GM12878 (cell line): ENCODE measurements around the gene RAE1. TPM values are rescaled to one million over a fixed set of nuclear protein-coding genes. Genes with fewer than 3 reads are reported as not detected.

ENCODE experiments used
- CBFB ChIP-seq: IDR thresholded peaks from 2 replicates; pipeline ENCODE4 v1.6.1; 2016; ENCODE audit warnings: antibody characterized with exemption, low read depth
- CEBPB ChIP-seq, 2 experiments: fragments of 150-350 bp in 1 of 2; IDR thresholded peaks; 2 replicates each; pipeline ENCODE4 v1.6.1; 2012 to 2014; ENCODE audit warnings: low read depth in 2 of 2, low read length in 2 of 2, borderline replicate concordance in 1 of 2, inconsistent platforms in 1 of 2
- ESRRA ChIP-seq: IDR thresholded peaks from 2 replicates; pipeline ENCODE4 v1.6.1; 2012; ENCODE audit warnings: mild to moderate bottlenecking, low read length, improper control_type of control experiment
- MEF2A ChIP-seq: IDR thresholded peaks from 2 replicates; pipeline ENCODE4 v1.6.1; 2011; ENCODE audit warnings: low read depth, mild to moderate bottlenecking, low read length, moderate library complexity; ENCODE audit not compliant: insufficient read depth
- NR2C2 ChIP-seq: IDR thresholded peaks from 2 replicates; pipeline ENCODE4 v1.6.1; 2011; ENCODE audit warnings: borderline replicate concordance, low read depth; ENCODE audit not compliant: control insufficient read depth, insufficient read length
- POLR2AphosphoS5 ChIP-seq: IDR thresholded peaks from 2 replicates; pipeline ENCODE4 v1.6.1; 2011; ENCODE audit warnings: mild to moderate bottlenecking, low read length, inconsistent platforms
- RAD51 ChIP-seq: fragments of 450-650 bp; IDR thresholded peaks from 2 replicates; pipeline ENCODE4 v1.6.1; 2016; ENCODE audit warnings: moderate library complexity, mild to moderate bottlenecking, inconsistent platforms
- SIN3A ChIP-seq: IDR thresholded peaks from 2 replicates; pipeline ENCODE4 v1.6.1; 2012; ENCODE audit warnings: low read depth, low read length, improper control_type of control experiment
- TARDBP ChIP-seq: IDR thresholded peaks from 2 replicates; pipeline ENCODE4 v1.6.1; 2016; ENCODE audit warnings: borderline replicate concordance
- polyA plus RNA-seq, 11 experiments: library from polyadenylated mRNA; depleted of rRNA in 4 of 11; unstranded in 6 of 11; stranded (reverse) in 5 of 11; fragments of >200 nt; fragmentation: Nextera tagmentation in 4 of 11; fragmentation: Illumina TruSeq in 1 of 11; extraction: Ambion mirVana in 4 of 11; extraction: Trizol in 1 of 11; gene quantifications; 1 replicate in 1 of 11; 2 replicates in 10 of 11; pipeline versions ENCODE4 v1.2.1 to v1.2.3, GENCODE V29; 2011 to 2016; ENCODE audit warnings: inconsistent platforms in 2 of 11, missing spikeins in 2 of 11, low read depth in 1 of 11
- total RNA-seq, 4 experiments: library from RNA; depleted of rRNA in 3 of 4; stranded (reverse); fragments of >200 nt in 3 of 4; fragmentation: Illumina TruSeq in 1 of 4; extraction: Trizol in 1 of 4; gene quantifications; 2 replicates each; pipeline versions ENCODE4 v1.2.1 to v1.2.3, GENCODE V29; 2013 to 2021
- TF ChIP-seq, protein P1 (sequence below): fragments of 450-650 bp; IDR thresholded peaks from 2 replicates; pipeline ENCODE4 v1.6.1; 2017; ENCODE audit warnings: mild to moderate bottlenecking, moderate library complexity
- TF ChIP-seq, protein P2 (sequence below): IDR thresholded peaks from 2 replicates; pipeline ENCODE4 v1.6.1; 2011; ENCODE audit warnings: low read depth, low read length, improper control_type of control experiment, borderline replicate concordance
- TF ChIP-seq, protein P3 (sequence below): IDR thresholded peaks from 2 replicates; pipeline ENCODE4 v1.6.1; 2011; ENCODE audit warnings: mild to moderate bottlenecking, low read depth, low read length, moderate library complexity; ENCODE audit not compliant: insufficient replicate concordance
- TF ChIP-seq, protein P4 (sequence below): IDR thresholded peaks from 2 replicates; pipeline ENCODE4 v1.6.1; 2012; ENCODE audit warnings: improper control_type of control experiment, low read depth, low read length; ENCODE audit not compliant: insufficient replicate concordance

RAE1 gene
- total and polyA plus RNA-seq, 10 of the 15 experiments (the other 5 are each of a cell fraction or from before 2014, with no cell fraction given) = 28.7 to 107 (median 49.3) TPM

DNA sequence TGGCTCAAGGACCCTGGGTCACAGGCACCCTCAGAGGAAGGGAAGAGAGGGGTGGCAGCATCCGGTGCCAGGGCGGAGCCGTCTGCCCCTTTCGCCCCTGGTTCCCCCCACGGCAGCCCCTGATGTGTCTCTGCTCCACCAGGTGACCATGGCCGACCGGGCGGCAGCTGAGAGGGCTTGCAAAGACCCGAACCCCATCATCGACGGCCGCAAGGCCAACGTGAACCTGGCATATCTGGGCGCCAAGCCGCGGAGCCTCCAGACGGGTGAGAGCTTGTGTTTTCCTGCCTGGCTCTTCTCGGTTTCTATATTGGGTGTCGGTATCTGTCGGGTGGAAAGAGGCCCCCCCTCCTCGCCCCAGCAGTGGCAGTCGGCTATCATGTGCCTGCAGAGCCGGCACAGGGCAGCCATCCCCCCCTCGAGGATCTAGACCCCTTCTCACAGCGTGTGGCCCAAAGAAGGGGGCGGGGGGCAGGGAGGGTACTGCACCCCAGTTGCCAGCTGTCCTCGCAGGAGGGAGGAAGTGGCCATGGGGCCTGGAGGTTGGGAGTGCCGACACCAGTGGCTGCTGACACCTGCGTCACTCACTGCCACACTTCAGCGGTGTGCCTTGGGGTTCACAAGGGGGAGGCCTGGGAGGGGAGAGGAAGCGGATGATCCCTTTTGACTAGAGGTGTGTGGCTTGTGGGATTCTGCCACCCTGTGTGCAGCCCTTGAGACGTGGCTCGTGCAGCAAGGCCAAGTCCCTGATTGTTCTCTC is 41.6 kb downstream of the RAE1 start (continued):
- TF ChIP-seq, protein P1, sequence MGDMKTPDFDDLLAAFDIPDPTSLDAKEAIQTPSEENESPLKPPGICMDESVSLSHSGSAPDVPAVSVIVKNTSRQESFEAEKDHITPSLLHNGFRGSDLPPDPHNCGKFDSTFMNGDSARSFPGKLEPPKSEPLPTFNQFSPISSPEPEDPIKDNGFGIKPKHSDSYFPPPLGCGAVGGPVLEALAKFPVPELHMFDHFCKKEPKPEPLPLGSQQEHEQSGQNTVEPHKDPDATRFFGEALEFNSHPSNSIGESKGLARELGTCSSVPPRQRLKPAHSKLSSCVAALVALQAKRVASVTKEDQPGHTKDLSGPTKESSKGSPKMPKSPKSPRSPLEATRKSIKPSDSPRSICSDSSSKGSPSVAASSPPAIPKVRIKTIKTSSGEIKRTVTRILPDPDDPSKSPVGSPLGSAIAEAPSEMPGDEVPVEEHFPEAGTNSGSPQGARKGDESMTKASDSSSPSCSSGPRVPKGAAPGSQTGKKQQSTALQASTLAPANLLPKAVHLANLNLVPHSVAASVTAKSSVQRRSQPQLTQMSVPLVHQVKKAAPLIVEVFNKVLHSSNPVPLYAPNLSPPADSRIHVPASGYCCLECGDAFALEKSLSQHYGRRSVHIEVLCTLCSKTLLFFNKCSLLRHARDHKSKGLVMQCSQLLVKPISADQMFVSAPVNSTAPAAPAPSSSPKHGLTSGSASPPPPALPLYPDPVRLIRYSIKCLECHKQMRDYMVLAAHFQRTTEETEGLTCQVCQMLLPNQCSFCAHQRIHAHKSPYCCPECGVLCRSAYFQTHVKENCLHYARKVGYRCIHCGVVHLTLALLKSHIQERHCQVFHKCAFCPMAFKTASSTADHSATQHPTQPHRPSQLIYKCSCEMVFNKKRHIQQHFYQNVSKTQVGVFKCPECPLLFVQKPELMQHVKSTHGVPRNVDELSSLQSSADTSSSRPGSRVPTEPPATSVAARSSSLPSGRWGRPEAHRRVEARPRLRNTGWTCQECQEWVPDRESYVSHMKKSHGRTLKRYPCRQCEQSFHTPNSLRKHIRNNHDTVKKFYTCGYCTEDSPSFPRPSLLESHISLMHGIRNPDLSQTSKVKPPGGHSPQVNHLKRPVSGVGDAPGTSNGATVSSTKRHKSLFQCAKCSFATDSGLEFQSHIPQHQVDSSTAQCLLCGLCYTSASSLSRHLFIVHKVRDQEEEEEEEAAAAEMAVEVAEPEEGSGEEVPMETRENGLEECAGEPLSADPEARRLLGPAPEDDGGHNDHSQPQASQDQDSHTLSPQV = no peak
- no peak for TF ChIP-seq CEBPB (IDR thresholded peaks at IDR 0.05; ENCODE audit: borderline replicate concordance in 1 of 2, low read depth in 2 of 2, low read length in 2 of 2)
- TF ChIP-seq ESRRA = no peak
- TF ChIP-seq, protein P2, sequence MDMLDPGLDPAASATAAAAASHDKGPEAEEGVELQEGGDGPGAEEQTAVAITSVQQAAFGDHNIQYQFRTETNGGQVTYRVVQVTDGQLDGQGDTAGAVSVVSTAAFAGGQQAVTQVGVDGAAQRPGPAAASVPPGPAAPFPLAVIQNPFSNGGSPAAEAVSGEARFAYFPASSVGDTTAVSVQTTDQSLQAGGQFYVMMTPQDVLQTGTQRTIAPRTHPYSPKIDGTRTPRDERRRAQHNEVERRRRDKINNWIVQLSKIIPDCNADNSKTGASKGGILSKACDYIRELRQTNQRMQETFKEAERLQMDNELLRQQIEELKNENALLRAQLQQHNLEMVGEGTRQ = no peak
- TF ChIP-seq, protein P3, sequence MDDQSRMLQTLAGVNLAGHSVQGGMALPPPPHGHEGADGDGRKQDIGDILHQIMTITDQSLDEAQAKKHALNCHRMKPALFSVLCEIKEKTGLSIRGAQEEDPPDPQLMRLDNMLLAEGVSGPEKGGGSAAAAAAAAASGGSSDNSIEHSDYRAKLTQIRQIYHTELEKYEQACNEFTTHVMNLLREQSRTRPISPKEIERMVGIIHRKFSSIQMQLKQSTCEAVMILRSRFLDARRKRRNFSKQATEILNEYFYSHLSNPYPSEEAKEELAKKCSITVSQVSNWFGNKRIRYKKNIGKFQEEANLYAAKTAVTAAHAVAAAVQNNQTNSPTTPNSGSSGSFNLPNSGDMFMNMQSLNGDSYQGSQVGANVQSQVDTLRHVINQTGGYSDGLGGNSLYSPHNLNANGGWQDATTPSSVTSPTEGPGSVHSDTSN = no peak
- no peak for TF ChIP-seq MEF2A
- peak; percentile 80; the same call in 1 of the 2 replicates for TF ChIP-seq SIN3A
- no peak for TF ChIP-seq CBFB
- TF ChIP-seq POLR2AphosphoS5 = peak; percentile 64
- TF ChIP-seq TARDBP = no peak
- no peak for TF ChIP-seq NR2C2
- TF ChIP-seq RAD51 = no peak
- TF ChIP-seq, protein P4, sequence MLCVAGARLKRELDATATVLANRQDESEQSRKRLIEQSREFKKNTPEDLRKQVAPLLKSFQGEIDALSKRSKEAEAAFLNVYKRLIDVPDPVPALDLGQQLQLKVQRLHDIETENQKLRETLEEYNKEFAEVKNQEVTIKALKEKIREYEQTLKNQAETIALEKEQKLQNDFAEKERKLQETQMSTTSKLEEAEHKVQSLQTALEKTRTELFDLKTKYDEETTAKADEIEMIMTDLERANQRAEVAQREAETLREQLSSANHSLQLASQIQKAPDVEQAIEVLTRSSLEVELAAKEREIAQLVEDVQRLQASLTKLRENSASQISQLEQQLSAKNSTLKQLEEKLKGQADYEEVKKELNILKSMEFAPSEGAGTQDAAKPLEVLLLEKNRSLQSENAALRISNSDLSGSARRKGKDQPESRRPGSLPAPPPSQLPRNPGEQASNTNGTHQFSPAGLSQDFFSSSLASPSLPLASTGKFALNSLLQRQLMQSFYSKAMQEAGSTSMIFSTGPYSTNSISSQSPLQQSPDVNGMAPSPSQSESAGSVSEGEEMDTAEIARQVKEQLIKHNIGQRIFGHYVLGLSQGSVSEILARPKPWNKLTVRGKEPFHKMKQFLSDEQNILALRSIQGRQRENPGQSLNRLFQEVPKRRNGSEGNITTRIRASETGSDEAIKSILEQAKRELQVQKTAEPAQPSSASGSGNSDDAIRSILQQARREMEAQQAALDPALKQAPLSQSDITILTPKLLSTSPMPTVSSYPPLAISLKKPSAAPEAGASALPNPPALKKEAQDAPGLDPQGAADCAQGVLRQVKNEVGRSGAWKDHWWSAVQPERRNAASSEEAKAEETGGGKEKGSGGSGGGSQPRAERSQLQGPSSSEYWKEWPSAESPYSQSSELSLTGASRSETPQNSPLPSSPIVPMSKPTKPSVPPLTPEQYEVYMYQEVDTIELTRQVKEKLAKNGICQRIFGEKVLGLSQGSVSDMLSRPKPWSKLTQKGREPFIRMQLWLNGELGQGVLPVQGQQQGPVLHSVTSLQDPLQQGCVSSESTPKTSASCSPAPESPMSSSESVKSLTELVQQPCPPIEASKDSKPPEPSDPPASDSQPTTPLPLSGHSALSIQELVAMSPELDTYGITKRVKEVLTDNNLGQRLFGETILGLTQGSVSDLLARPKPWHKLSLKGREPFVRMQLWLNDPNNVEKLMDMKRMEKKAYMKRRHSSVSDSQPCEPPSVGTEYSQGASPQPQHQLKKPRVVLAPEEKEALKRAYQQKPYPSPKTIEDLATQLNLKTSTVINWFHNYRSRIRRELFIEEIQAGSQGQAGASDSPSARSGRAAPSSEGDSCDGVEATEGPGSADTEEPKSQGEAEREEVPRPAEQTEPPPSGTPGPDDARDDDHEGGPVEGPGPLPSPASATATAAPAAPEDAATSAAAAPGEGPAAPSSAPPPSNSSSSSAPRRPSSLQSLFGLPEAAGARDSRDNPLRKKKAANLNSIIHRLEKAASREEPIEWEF = no peak
